Ovary (tissue), 9 donors: ENCODE data around the gene ANG. TPM values are rescaled to one million over a fixed set of nuclear protein-coding genes. Genes with fewer than 3 reads are reported as not detected.
"Not testable (repeated sequence)": the region's sequence is repeated elsewhere in the genome, so short reads cannot be mapped to it uniquely, and the experiment has no call there.

Experiments used
- DNase-seq, 5 donors: peaks; one replicate each; pipeline ENCODE4 v3.0.0-alpha.2; 2019 to 2020
- H3K27ac ChIP-seq, 2 donors: fragments of 200-600 bp; one replicate each; pipeline versions ENCODE4 v1.5.1 to v1.8.0; 2019 to 2022
- H3K27me3 ChIP-seq: fragments of 200-600 bp; one replicate; pipeline ENCODE4 v1.8.0; 2022
- H3K36me3 ChIP-seq: fragments of 200-600 bp; sonication (generic); one replicate; pipeline ENCODE4 v1.5.1; 2019
- H3K4me1 ChIP-seq: one replicate; pipeline ENCODE4 v1.8.1; 2013; ENCODE audit warnings: mild to moderate bottlenecking, moderate library complexity; ENCODE audit not compliant: insufficient read depth
- H3K4me3 ChIP-seq: fragments of 200-600 bp; sonication (generic); one replicate; pipeline ENCODE4 v1.5.1; 2017
- H3K9me3 ChIP-seq, 2 donors: fragments of 200-600 bp in 1 of 2; sonication (generic) in 1 of 2; one replicate each; pipeline versions ENCODE4 v1.5.1 to v1.8.1; 2013 to 2019; ENCODE audit warnings: mild to moderate bottlenecking in 1 of 2, moderate library complexity in 1 of 2
- EP300 ChIP-seq: sonication (generic); formaldehyde crosslinking; IDR thresholded peaks from one replicate; pipeline ENCODE4 v1.6.1; 2017; ENCODE audit warnings: antibody characterized with exemption
- POLR2A ChIP-seq: fragments of 450-650 bp; IDR thresholded peaks from one replicate; pipeline ENCODE4 v1.6.1; 2017; ENCODE audit warnings: antibody characterized with exemption, mild to moderate bottlenecking, moderate library complexity
- WGBS, 3 donors: extraction: QIAGEN DNeasy Blood & Tissue Kit in 1 of 3; methylation state at CpG; one replicate each; pipeline versions ENCODE4 v1.1.5 to v1.1.7; 2013 to 2017; 5-methylcytosine and 5-hydroxymethylcytosine counted together
- intact Hi-C, 4 donors: fragments of 100-400 bp; cut with DNase I; formaldehyde crosslinking; loops; one replicate each; pipeline versions ENCODE4 v1.11.0 to v1.15.1; 2022 to 2023
- polyA plus RNA-seq, 2 donors: library from polyadenylated mRNA; stranded (reverse); fragments of 200-250 nt in 1 of 2; fragments of 350-450 nt in 1 of 2; fragmentation: Illumina TruSeq in 1 of 2; extraction: RNeasy Lipid Tissue Mini Kit (QIAGEN cat#74804) in 1 of 2; gene quantifications; one replicate each; pipeline ENCODE4 v1.2.3, GENCODE V29; 2013 to 2014
- small RNA-seq: library from RNA; depleted of rRNA; stranded (forward); fragments of <200 nt; gene quantifications from one replicate; pipeline ENCODE3, GENCODE V24; 2016
- total RNA-seq, 7 donors: library from RNA; depleted of rRNA in 2 of 7; stranded (reverse); fragments of >200 nt in 2 of 7; fragmentation: NEBNext Ultra II Directional in 3 of 7; extraction: Animal tissue kit (Norgen Biotek cat#: 25700) in 3 of 7; gene quantifications; one replicate each; pipeline versions ENCODE4 v1.1.0 to v1.2.4, GENCODE V29; 2016 to 2023
- TF ChIP-seq, protein P1 (sequence below), 3 donors: fragments of 450-650 bp in 2 of 3; fragments of 200-600 bp in 1 of 3; IDR thresholded peaks; one replicate each; pipeline versions ENCODE4 v1.5.1 to v1.8.0; 2016 to 2022; ENCODE audit warnings: antibody characterized with exemption in 3 of 3, mild to moderate bottlenecking in 1 of 3
- donor health status: DM: no; HTN: no; CAD: no; lungs with moderate emphysema.
- donor health status: DM: no; HTN: no; CAD: no.
- donor health status: Bipolar disorder and iron deficiency.
- donor health status: DM: yes; HTN: yes; CAD: no.
- donor health status: DM: no; HTN: no; CAD: no.
- donor health status: DM: yes; HTN: yes; CAD: no.

ANG gene
- total and polyA plus RNA-seq, 9 donors: 13.2 to 80.5 (median 39.4) TPM

DNA sequence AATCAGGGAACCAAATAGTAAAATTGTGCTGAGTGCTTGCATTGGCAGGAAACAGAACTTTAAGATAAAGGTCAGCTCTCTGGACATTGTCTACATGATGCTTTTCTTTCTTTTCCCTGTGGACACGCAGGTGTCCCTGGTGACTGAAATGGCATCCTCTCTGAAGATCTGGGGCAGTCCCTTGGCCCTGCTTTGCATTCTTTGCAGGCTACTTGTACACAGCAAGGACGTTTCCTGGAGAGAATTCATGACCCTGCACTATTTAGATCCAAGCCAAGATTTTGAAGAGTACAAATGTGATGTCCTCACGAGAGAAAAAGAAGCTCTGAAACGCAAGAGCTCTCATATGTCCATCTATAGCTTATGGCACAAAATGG is 45.9 kb downstream of the ANG start:
- no peak overlapping the region for H3K4me3 ChIP-seq
- 38 to 44% (median 39%) methylated on average over 4 of the region's 4 CpGs for WGBS, 3 donors
- no peaks in the 10 kb centered on the region for H3K27me3 ChIP-seq
- peaks cover 3% of the 10 kb centered on the region for H3K4me1 ChIP-seq
- no peak for DNase-seq
- no peak overlapping the region for H3K27ac ChIP-seq
- no peaks in the 10 kb centered on the region for H3K36me3 ChIP-seq
- H3K9me3 ChIP-seq: no peaks in the 10 kb centered on the region
- TF ChIP-seq EP300 (no peak), POLR2A (no peak)
- TF ChIP-seq, protein P1, sequence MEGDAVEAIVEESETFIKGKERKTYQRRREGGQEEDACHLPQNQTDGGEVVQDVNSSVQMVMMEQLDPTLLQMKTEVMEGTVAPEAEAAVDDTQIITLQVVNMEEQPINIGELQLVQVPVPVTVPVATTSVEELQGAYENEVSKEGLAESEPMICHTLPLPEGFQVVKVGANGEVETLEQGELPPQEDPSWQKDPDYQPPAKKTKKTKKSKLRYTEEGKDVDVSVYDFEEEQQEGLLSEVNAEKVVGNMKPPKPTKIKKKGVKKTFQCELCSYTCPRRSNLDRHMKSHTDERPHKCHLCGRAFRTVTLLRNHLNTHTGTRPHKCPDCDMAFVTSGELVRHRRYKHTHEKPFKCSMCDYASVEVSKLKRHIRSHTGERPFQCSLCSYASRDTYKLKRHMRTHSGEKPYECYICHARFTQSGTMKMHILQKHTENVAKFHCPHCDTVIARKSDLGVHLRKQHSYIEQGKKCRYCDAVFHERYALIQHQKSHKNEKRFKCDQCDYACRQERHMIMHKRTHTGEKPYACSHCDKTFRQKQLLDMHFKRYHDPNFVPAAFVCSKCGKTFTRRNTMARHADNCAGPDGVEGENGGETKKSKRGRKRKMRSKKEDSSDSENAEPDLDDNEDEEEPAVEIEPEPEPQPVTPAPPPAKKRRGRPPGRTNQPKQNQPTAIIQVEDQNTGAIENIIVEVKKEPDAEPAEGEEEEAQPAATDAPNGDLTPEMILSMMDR (IDR thresholded peaks at IDR 0.05): no peak
- intact Hi-C loops: no loop called here

DNA sequence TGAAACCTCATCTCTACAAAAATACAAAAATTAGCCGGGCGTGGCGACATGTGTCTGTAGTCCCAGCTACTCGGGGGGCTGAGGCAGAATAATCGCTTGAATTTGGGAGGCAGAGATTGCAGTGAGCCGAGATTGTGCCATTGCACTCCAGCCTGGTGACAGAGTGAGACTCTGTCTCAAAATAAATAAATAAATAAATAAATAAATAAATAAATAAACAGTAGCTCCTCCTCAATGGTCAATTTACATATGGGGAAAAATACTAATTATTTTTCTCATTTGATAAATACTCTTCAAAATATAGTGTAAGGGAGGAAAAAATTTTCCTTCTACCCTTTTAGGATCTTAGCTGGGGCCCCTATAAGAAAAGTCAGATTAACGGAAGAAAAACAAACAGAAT is 49.7 kb downstream of the ANG start:
- H3K4me3 ChIP-seq, DNase-seq, intact Hi-C loops: not testable (repeated sequence)

DNA sequence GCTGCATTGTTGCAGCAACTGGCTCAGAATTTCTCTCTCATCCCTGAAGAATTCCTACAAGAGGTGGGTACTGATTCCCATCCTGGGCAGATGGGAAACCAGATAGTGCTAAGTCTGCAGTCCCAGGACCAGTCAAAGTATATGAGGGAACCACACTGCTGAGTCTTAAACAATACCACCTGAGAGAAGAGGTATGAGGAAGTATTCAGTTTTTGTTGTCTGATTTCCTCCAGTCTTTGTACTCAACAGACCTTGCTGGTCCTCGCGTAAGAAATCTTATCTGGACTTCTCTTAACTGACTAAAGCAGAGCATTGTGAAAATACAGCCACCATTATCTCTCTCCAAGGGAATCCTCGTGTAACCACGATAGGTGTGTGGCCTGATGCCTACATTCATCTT is 53.6 kb downstream of the ANG start:
- intact Hi-C loops: no loop called here
- WGBS, 3 donors: 80 to 88% (median 82%) methylated on average over 4 of the region's 4 CpGs

More for the DNA sequence above, 49.7 kb downstream of the ANG start:
- not testable (repeated sequence) for H3K36me3 ChIP-seq, H3K4me1 ChIP-seq, H3K27ac ChIP-seq, H3K27me3 ChIP-seq, H3K9me3 ChIP-seq
- WGBS, 3 donors: 80 to 96% (median 94%) methylated on average over 7 of the region's 7 CpGs

DNA sequence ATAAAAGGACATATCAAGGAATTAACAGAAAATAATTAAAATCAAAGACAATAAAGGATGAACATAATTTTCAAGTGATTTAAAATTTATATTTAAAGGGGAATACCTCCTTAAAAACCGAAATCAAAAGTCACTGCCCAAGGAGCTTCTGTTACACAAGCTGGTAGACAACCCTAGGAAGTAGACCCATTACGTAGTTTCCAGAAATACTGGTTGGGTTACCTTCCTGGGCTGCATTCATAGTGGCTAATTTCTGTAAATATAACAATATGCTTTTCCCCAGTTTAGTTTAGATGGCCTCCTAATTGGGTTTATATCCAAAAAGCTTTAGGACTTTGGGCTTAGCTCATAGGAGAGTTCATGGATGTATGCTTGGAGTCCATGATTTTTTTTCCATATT is 55.0 kb downstream of the ANG start:
- Histone ChIP-seq H3K9me3 (no peaks in the 10 kb centered on the region), H3K4me1 (no peaks in the 10 kb centered on the region), H3K4me3 (no peak overlapping the region), H3K27me3 (no peaks in the 10 kb centered on the region), H3K27ac (no peak overlapping the region), H3K36me3 (no peaks in the 10 kb centered on the region)
- TF ChIP-seq EP300 (no peak), POLR2A (no peak)
- TF ChIP-seq, protein P1 (IDR thresholded peaks at IDR 0.05): no peak
- WGBS, 3 donors: 89 to 93% (median 92%) methylated on average over 2 of the region's 2 CpGs
- intact Hi-C loops: no loop called here
- DNase-seq: no peak

More for the DNA sequence above, 53.6 kb downstream of the ANG start:
- TF ChIP-seq EP300: no peak
- no peak for TF ChIP-seq POLR2A
- TF ChIP-seq, protein P1 (IDR thresholded peaks at IDR 0.05): no peak
- Histone ChIP-seq H3K4me3 (no peak overlapping the region), H3K36me3 (no peaks in the 10 kb centered on the region), H3K4me1 (no peaks in the 10 kb centered on the region), H3K9me3 (no peaks in the 10 kb centered on the region), H3K27ac (no peak overlapping the region), H3K27me3 (no peaks in the 10 kb centered on the region)
- DNase-seq: no peak

Small RNA genes lying within 50 kb of the gene (small RNA-seq; reads per million reads assigned to genes)
- gene RF00019: not detected

Other genes with a start within 250 kb of the ANG start
- gene OSGEP, start 234.0 kb upstream of the ANG start, total RNA-seq: 10 to 100 TPM; 31.8 to 68.8 (median 37.6) TPM
- gene OSGEP, start 234.0 kb upstream of the ANG start, polyA plus RNA-seq: 10 to 100 TPM; 38.1 to 39.4 TPM
- 100 to 1,000 TPM; 141 to 172 (median 159) TPM for gene APEX1, start 233.5 kb upstream of the ANG start, total RNA-seq
- gene APEX1, start 233.5 kb upstream of the ANG start, polyA plus RNA-seq: 100 to 1,000 TPM; 182 to 292 TPM
- 10 to 100 TPM; 11.8 to 32.0 (median 24.2) TPM for gene PIP4P1, start 227.3 kb upstream of the ANG start, total RNA-seq
- 10 to 100 TPM; 29.7 to 32.9 TPM for gene PIP4P1, start 227.3 kb upstream of the ANG start, polyA plus RNA-seq
- gene PNP, start 219.4 kb upstream of the ANG start, total RNA-seq: 1 to 10 TPM; 3.4 to 9.2 (median 7.1) TPM
- 10 to 100 TPM in 1 of 2 donors, 1 to 10 TPM in 1; 8.5 to 23.0 TPM for gene PNP, start 219.4 kb upstream of the ANG start, polyA plus RNA-seq
- under 1 TPM in 5 of 7 donors, not detected in 2; 0.20 to 0.75 (median 0.53) TPM for gene RNASE10, start 183.2 kb upstream of the ANG start, total RNA-seq
- under 1 TPM in 1 of 2 donors, not detected in 1; 0.06 TPM for gene RNASE10, start 183.2 kb upstream of the ANG start, polyA plus RNA-seq
- not detected for gene RNASE9, start 127.7 kb upstream of the ANG start, total RNA-seq
- not detected for gene RNASE9, start 127.7 kb upstream of the ANG start, polyA plus RNA-seq
- gene RNASE11, start 100.8 kb upstream of the ANG start, total RNA-seq: not detected
- under 1 TPM in 1 of 2 donors, not detected in 1; 0.28 TPM for gene RNASE11, start 100.8 kb upstream of the ANG start, polyA plus RNA-seq
- gene RNASE12, start 97.4 kb upstream of the ANG start, total RNA-seq: not detected
- gene RNASE12, start 97.4 kb upstream of the ANG start, polyA plus RNA-seq: not detected
- not detected for gene OR6S1, start 47.1 kb upstream of the ANG start, total RNA-seq
- not detected for gene OR6S1, start 47.1 kb upstream of the ANG start, polyA plus RNA-seq
- 100 to 1,000 TPM in 3 of 7 donors, 10 to 100 TPM in 4; 42.0 to 179 (median 97.6) TPM for gene RNASE4, start 4.2 kb upstream of the ANG start, total RNA-seq
- 100 to 1,000 TPM; 156 to 183 TPM for gene RNASE4, start 4.2 kb upstream of the ANG start, polyA plus RNA-seq
- not detected for gene EDDM3A, start 57.1 kb downstream of the ANG start, total RNA-seq
- gene EDDM3A, start 57.1 kb downstream of the ANG start, polyA plus RNA-seq: not detected
- not detected for gene EDDM3B, start 79.6 kb downstream of the ANG start, total RNA-seq
- gene EDDM3B, start 79.6 kb downstream of the ANG start, polyA plus RNA-seq: not detected
- gene RNASE6, start 92.5 kb downstream of the ANG start, total RNA-seq: 1 to 10 TPM; 3.1 to 7.5 (median 5.0) TPM
- gene RNASE6, start 92.5 kb downstream of the ANG start, polyA plus RNA-seq: 10 to 100 TPM in 1 of 2 donors, 1 to 10 TPM in 1; 4.7 to 30.3 TPM
- gene RNASE1, start 114.1 kb downstream of the ANG start, total RNA-seq: 100 to 1,000 TPM in 6 of 7 donors, 10 to 100 TPM in 1; 62.5 to 293 (median 119) TPM
- gene RNASE1, start 114.1 kb downstream of the ANG start, polyA plus RNA-seq: 100 to 1,000 TPM; 203 to 985 TPM
- gene RNASE3, start 202.6 kb downstream of the ANG start, total RNA-seq: not detected
- under 1 TPM in 1 of 2 donors, not detected in 1; 0.24 TPM for gene RNASE3, start 202.6 kb downstream of the ANG start, polyA plus RNA-seq